K562 (cell line): ENCODE data around the gene MAP3K15. TPM values are rescaled to one million over a fixed set of nuclear protein-coding genes. Genes with fewer than 3 reads are reported as not detected.
"Not testable (repeated sequence)": the region's sequence is repeated elsewhere in the genome, so short reads cannot be mapped to it uniquely, and the experiment has no call there.

ENCODE experiments used
- ATAC-seq: fragments of 200-7000 bp; cut with Tn5 transposase; 3 replicates; pipeline ENCODE4 v1.9.1; 2020; ENCODE audit warnings: moderate library complexity
- BruUV-seq: library from RNA; stranded (reverse); fragments of 400-500 nt; replicated peaks from 2 replicates; lab custom pipeline; 2021; lab: Mats Ljungman, UMichigan
- CTCF ChIA-PET: fragments of 300-600 bp; formaldehyde crosslinking; extraction: SDS; loops from one replicate; lab custom pipeline; 2021; ENCODE audit warnings: low intra/inter-chr PET ratio; lab: Yijun Ruan, JAX
- POLR2A ChIA-PET: fragments of 300-600, 350-650 bp; sonication (Branson Sonifier 250); formaldehyde crosslinking; extraction: SDS; loops from one replicate; lab custom pipeline; 2021; ENCODE audit warnings: antibody characterized with exemption, inconsistent platforms; lab: Yijun Ruan, JAX
- DNase-seq, 4 experiments: peaks; one replicate each; pipeline versions ENCODE4 v3.0.0 to v3.0.0-alpha.2; 2011 to 2018; ENCODE audit warnings: low spot score in 3 of 4, mixed read lengths in 3 of 4; ENCODE audit errors: extremely low read depth in 1 of 4
- FAIRE-seq: peaks from 2 replicates; lab custom pipeline; 2011; peaks lifted over from hg19 to GRCh38; lab: Jason Lieb, UNC
- H2AFZ ChIP-seq: 2 replicates; pipeline ENCODE4 v1.6.0; 2011; ENCODE audit warnings: low read depth, low read length, control low read depth, inconsistent platforms
- H3K27ac ChIP-seq: fragments of 200-600 bp; 3 replicates; pipeline ENCODE4 v1.8.0; 2011; ENCODE audit warnings: low read depth, mild to moderate bottlenecking, control low read depth, inconsistent platforms, low read length, moderate library complexity, mixed read lengths; ENCODE audit errors: extremely low read depth
- H3K27me3 ChIP-seq, 2 experiments: fragments of 300-600 bp in 1 of 2; 2 replicates in 1 of 2; 3 replicates in 1 of 2; pipeline versions ENCODE4 v1.6.0 to v1.8.0; 2011; ENCODE audit warnings: inconsistent platforms in 2 of 2, low read length in 2 of 2, mild to moderate bottlenecking in 1 of 2, mixed read lengths in 1 of 2, moderate library complexity in 1 of 2; ENCODE audit not compliant: control insufficient read depth in 2 of 2, insufficient read depth in 2 of 2
- H3K36me3 ChIP-seq: fragments of 300-600 bp; 3 replicates; pipeline ENCODE4 v1.8.0; 2011; ENCODE audit warnings: mild to moderate bottlenecking, low read length, inconsistent platforms; ENCODE audit not compliant: control insufficient read depth, insufficient read depth
- H3K4me1 ChIP-seq, 2 experiments: fragments of 200-600 bp in 1 of 2; replicated peaks in 1 of 2; 2 replicates in 1 of 2; 3 replicates in 1 of 2; pipeline versions ENCODE4 v1.5.1 to v1.8.0; 2011; ENCODE audit warnings: inconsistent platforms in 2 of 2, low read length in 2 of 2, mild to moderate bottlenecking in 1 of 2, mixed read lengths in 1 of 2, moderate library complexity in 1 of 2; ENCODE audit not compliant: control insufficient read depth in 2 of 2, insufficient read depth in 2 of 2
- H3K4me2 ChIP-seq: 2 replicates; pipeline ENCODE4 v1.6.1; 2011; ENCODE audit warnings: low read length, control low read depth, inconsistent platforms, mixed read lengths; ENCODE audit not compliant: insufficient read depth
- H3K4me3 ChIP-seq: fragments of 200-600 bp; sonication (generic), shearing (Covaris generic); 2 replicates; pipeline ENCODE4 v1.5.1; 2016; ENCODE audit warnings: control low read depth, inconsistent platforms
- H3K79me2 ChIP-seq: fragments of 200-600 bp; 3 replicates; pipeline ENCODE4 v1.8.0; 2011; ENCODE audit warnings: low read length, inconsistent platforms; ENCODE audit not compliant: control insufficient read depth, insufficient read depth
- H3K9ac ChIP-seq, 2 experiments: 2 replicates each; pipeline versions ENCODE4 v1.6.0 to v1.6.1; 2011; ENCODE audit warnings: low read depth in 2 of 2, low read length in 2 of 2, control low read depth in 1 of 2, inconsistent platforms in 1 of 2, mild to moderate bottlenecking in 1 of 2, mixed read lengths in 1 of 2; ENCODE audit not compliant: insufficient read depth in 1 of 2
- H3K9me1 ChIP-seq: one replicate; pipeline ENCODE4 v1.6.0; 2011; ENCODE audit warnings: inconsistent platforms, mild to moderate bottlenecking, low read length, moderate library complexity; ENCODE audit not compliant: control insufficient read depth, insufficient read depth
- H3K9me3 ChIP-seq: replicated peaks from 2 replicates; pipeline ENCODE4 v1.5.1; 2011; ENCODE audit warnings: low read depth, low read length, inconsistent platforms; ENCODE audit not compliant: control insufficient read depth, insufficient read depth
- H4K20me1 ChIP-seq: replicated peaks from 2 replicates; pipeline ENCODE4 v1.6.1; 2011; ENCODE audit warnings: low read length, inconsistent platforms, mixed read lengths; ENCODE audit not compliant: control insufficient read depth, insufficient read depth
- ATF3 ChIP-seq, 2 experiments: fragments of 450-650 bp in 1 of 2; sonication (generic) in 1 of 2; formaldehyde crosslinking in 1 of 2; IDR thresholded peaks in 1 of 2; conservative IDR thresholded peaks in 1 of 2; 2 replicates each; pipeline versions ENCODE4 v1.6.1 to v1.8.1; 2016 to 2023; ENCODE audit warnings: mild to moderate bottlenecking in 2 of 2, moderate library complexity in 2 of 2, inconsistent platforms in 1 of 2, missing genetic modification reagents in 1 of 2
- DNMT1 ChIP-seq: fragments of 450-650 bp; IDR thresholded peaks from 2 replicates; pipeline ENCODE4 v1.6.1; 2016; ENCODE audit warnings: antibody characterized with exemption, mild to moderate bottlenecking
- FOXK1 ChIP-seq: sonication (generic); formaldehyde crosslinking; IDR thresholded peaks from 2 replicates; pipeline ENCODE4 v1.8.0; 2022; ENCODE audit warnings: missing genetic modification reagents, mild to moderate bottlenecking, borderline replicate concordance
- NRF1 ChIP-seq, 2 experiments: fragments of 450-650 bp; IDR thresholded peaks in 1 of 2; conservative IDR thresholded peaks in 1 of 2; 2 replicates each; pipeline ENCODE4 v1.6.1; 2014; ENCODE audit warnings: mild to moderate bottlenecking in 2 of 2
- POLR2B ChIP-seq: fragments of 450-650 bp; IDR thresholded peaks from 2 replicates; pipeline ENCODE4 v1.6.1; 2018; ENCODE audit warnings: low read depth; ENCODE audit not compliant: partially characterized antibody
- RCOR1 ChIP-seq, 2 experiments: IDR thresholded peaks; 2 replicates each; pipeline ENCODE4 v1.6.1; 2012; ENCODE audit warnings: low read depth in 2 of 2, low read length in 2 of 2, borderline replicate concordance in 1 of 2, improper control_type of control experiment in 1 of 2
- ZC3H8 ChIP-seq: fragments of 450-650 bp; IDR thresholded peaks from 2 replicates; pipeline ENCODE4 v1.6.1; 2017
- ZNF583 ChIP-seq: fragments of 250-450 bp; sonication (Bioruptor Pico); IDR thresholded peaks from 2 replicates; pipeline ENCODE4 v1.4.0; 2020
- WGBS: fragments of 100-300 bp; shearing (Covaris generic); methylation state at CpG from one replicate; pipeline ENCODE4 v1.1.6; 2016; ENCODE audit warnings: low coverage, mixed read lengths; ENCODE audit not compliant: insufficient coverage; ENCODE audit errors: missing lambda C conversion rate; 5-methylcytosine and 5-hydroxymethylcytosine counted together
- in situ Hi-C: fragments of 300-500 bp; cut with MboI; formaldehyde crosslinking; loops from 4 replicates; pipeline ENCODE4 v1.15.0; 2018; ENCODE audit warnings: inconsistent platforms, mixed read lengths
- intact Hi-C: fragments of 100-400 bp; cut with micrococcal nuclease; formaldehyde crosslinking; loops from 2 replicates; pipeline ENCODE4 v1.14.2; 2022
- polyA plus RNA-seq, 8 experiments: library from polyadenylated mRNA; depleted of rRNA in 4 of 8; stranded (reverse) in 5 of 8; unstranded in 3 of 8; fragments of >200 nt; fragmentation: Nextera tagmentation in 2 of 8; fragmentation: Illumina TruSeq in 1 of 8; extraction: Ambion mirVana in 2 of 8; extraction: Trizol in 1 of 8; gene quantifications; 2 replicates each; pipeline versions ENCODE4 v1.2.1 to v1.2.3, GENCODE V29; 2011 to 2014; ENCODE audit warnings: inconsistent platforms in 1 of 8, missing spikeins in 1 of 8
- total RNA-seq, 7 experiments: library from RNA; depleted of rRNA in 6 of 7; stranded (reverse); fragments of >200 nt in 6 of 7; fragmentation: Illumina TruSeq in 2 of 7; extraction: Trizol in 2 of 7; gene quantifications; 2 replicates each; pipeline versions ENCODE4 v1.2.1 to v1.2.3, GENCODE V29; 2011 to 2021; ENCODE audit warnings: low replicate concordance in 1 of 7
- TF ChIP-seq, protein P1 (sequence below): fragments of 250-450 bp; sonication (Bioruptor Pico); IDR thresholded peaks from 2 replicates; pipeline ENCODE4 v1.5.0; 2021; ENCODE audit warnings: mild to moderate bottlenecking, borderline replicate concordance

The MAP3K15 gene
- total and polyA plus RNA-seq, 9 of the 15 experiments (the other 6 are each of a cell fraction or from before 2014, with no cell fraction given): 0.03 to 0.29 (median 0.14) TPM; not detected in 5

GRCh38 chrX:19468383-19468782, 46.9 kb downstream of the MAP3K15 start:
- H3K9ac ChIP-seq, H3K4me1 ChIP-seq, H3K27ac ChIP-seq, H2AFZ ChIP-seq, in situ Hi-C loops, CTCF ChIA-PET, H3K9me3 ChIP-seq, H3K79me2 ChIP-seq, H3K27me3 ChIP-seq, H3K36me3 ChIP-seq, FAIRE-seq, H3K9me1 ChIP-seq, H4K20me1 ChIP-seq, intact Hi-C loops, H3K4me3 ChIP-seq, BruUV-seq, H3K4me2 ChIP-seq, DNase-seq, POLR2A ChIA-PET, ATAC-seq: not testable (repeated sequence)
- WGBS: 0% methylated on average over 1 of the region's 2 CpGs
- peak; percentile 53 to 66 for TF ChIP-seq NRF1 (conservative IDR thresholded peaks at IDR 0.05 in 1 of 2, IDR thresholded peaks at IDR 0.05 in 1 of 2)

DNA sequence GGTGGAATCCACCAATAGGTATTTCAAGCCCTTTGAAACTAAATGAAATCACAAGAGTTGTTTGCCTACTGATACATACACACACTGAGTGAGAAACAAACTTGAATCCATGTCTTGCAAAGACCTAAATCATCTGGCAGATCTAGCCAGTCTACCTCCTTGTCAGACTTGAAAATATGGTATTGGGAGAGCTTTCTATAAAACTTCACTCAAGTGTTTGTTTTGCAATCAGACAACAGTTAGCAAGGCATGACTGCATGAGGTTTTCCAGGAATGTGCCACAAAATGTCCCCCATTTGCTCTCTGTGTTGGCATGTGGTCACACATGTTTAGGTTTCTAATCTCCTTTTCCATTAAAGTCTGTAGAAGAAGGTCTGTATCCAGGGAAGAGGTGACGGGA, 52.4 kb downstream of the MAP3K15 start:
- intact Hi-C loops (no loop called here), in situ Hi-C loops (no loop called here)
- ATAC-seq: no peak
- H2AFZ ChIP-seq: no peak overlapping the region
- H3K4me2 ChIP-seq: no peak overlapping the region
- no peaks in the 10 kb centered on the region for H3K9me1 ChIP-seq
- H3K27ac ChIP-seq: no peak overlapping the region
- ChIA-PET POLR2A (no interaction called here), CTCF (no interaction called here)
- no peaks in the 10 kb centered on the region for H3K79me2 ChIP-seq
- FAIRE-seq: no peak
- H3K4me1 ChIP-seq: no peaks in the 10 kb centered on the region
- BruUV-seq: no TSS peak
- no peak overlapping the region for H3K4me3 ChIP-seq
- H3K9me3 ChIP-seq: no peaks in the 10 kb centered on the region
- WGBS: 0% methylated on average over 1 of the region's 1 CpG
- DNase-seq: no peak
- no peak for TF ChIP-seq ZNF583 (CRISPR knock-in tag)
- TF ChIP-seq ATF3 (IDR thresholded peaks at IDR 0.05): no peak
- no peak for TF ChIP-seq ATF3 (CRISPR knock-in tag; conservative IDR thresholded peaks at IDR 0.05)
- TF ChIP-seq RCOR1 (IDR thresholded peaks at IDR 0.05; ENCODE audit: borderline replicate concordance in 1 of 2, low read depth in 2 of 2, low read length in 2 of 2): no peak
- no peak for TF ChIP-seq FOXK1 (CRISPR knock-in tag)
- TF ChIP-seq ZC3H8: no peak
- TF ChIP-seq, protein P1, sequence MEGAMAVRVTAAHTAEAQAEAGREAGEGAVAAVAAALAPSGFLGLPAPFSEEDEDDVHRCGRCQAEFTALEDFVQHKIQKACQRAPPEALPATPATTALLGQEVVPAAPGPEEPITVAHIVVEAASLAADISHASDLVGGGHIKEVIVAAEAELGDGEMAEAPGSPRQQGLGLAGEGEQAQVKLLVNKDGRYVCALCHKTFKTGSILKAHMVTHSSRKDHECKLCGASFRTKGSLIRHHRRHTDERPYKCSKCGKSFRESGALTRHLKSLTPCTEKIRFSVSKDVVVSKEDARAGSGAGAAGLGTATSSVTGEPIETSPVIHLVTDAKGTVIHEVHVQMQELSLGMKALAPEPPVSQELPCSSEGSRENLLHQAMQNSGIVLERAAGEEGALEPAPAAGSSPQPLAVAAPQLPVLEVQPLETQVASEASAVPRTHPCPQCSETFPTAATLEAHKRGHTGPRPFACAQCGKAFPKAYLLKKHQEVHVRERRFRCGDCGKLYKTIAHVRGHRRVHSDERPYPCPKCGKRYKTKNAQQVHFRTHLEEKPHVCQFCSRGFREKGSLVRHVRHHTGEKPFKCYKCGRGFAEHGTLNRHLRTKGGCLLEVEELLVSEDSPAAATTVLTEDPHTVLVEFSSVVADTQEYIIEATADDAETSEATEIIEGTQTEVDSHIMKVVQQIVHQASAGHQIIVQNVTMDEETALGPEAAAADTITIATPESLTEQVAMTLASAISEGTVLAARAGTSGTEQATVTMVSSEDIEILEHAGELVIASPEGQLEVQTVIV (CRISPR knock-in tag): no peak
- TF ChIP-seq DNMT1: no peak
- no peak for TF ChIP-seq POLR2B
- H3K27me3 ChIP-seq: peaks cover 3 to 5% of the 10 kb centered on the region in 2 experiments; a peak in 3 of 5 replicates
- H3K9ac ChIP-seq: no peak overlapping the region
- H4K20me1 ChIP-seq: no peaks in the 10 kb centered on the region
- no peaks in the 10 kb centered on the region for H3K36me3 ChIP-seq
